Common myeloid progenitor, CD34-positive (primary cell): ENCODE data around the gene EXOC3L1.

ENCODE experiments used
- CTCF ChIA-PET: fragments of 350-600 bp; sonication (Branson Sonifier 250); formaldehyde crosslinking; loops from one replicate; lab custom pipeline; 2021; ENCODE audit warnings: antibody characterized with exemption; lab: Charles Lee
- POLR2A ChIA-PET: fragments of 350-600 bp; sonication (Branson Sonifier 250); formaldehyde crosslinking; loops from one replicate; lab custom pipeline; 2021; ENCODE audit warnings: antibody characterized with exemption; lab: Charles Lee
- DNase-seq, 3 donors: peaks; one replicate each; pipeline versions ENCODE4 v3.0.0 to v3.0.0-alpha.2; 2013
- H3K27ac ChIP-seq, 2 experiments: 1 replicate in 1 of 2; 2 replicates in 1 of 2; pipeline ENCODE4 v1.7.0; 2013; ENCODE audit warnings: inconsistent platforms in 2 of 2, low read length in 2 of 2, mild to moderate bottlenecking in 2 of 2, low read depth in 1 of 2, moderate library complexity in 1 of 2; ENCODE audit not compliant: severe bottlenecking in 2 of 2, insufficient read depth in 1 of 2, poor library complexity in 1 of 2
- H3K27me3 ChIP-seq, 5 experiments: replicated peaks in 2 of 5; 1 replicate in 3 of 5; 2 replicates in 2 of 5; pipeline versions ENCODE4 v1.6.1 to v1.7.0; 2013; ENCODE audit warnings: low read length in 4 of 5, mild to moderate bottlenecking in 2 of 5, moderate library complexity in 2 of 5, inconsistent platforms in 1 of 5; ENCODE audit not compliant: insufficient read depth in 5 of 5, control insufficient read depth in 4 of 5
- H3K36me3 ChIP-seq, 4 experiments: 1 replicate in 2 of 4; 2 replicates in 2 of 4; pipeline versions ENCODE4 v1.6.1 to v1.7.0; 2013; ENCODE audit warnings: low read length in 3 of 4, control low read depth in 1 of 4, mild to moderate bottlenecking in 1 of 4; ENCODE audit not compliant: control insufficient read depth in 4 of 4, insufficient read depth in 4 of 4
- H3K4me1 ChIP-seq, 4 experiments: 1 replicate in 3 of 4; 2 replicates in 1 of 4; pipeline versions ENCODE4 v1.6.1 to v1.7.1; 2013; ENCODE audit warnings: low read length in 3 of 4, mild to moderate bottlenecking in 3 of 4, control low read depth in 1 of 4, inconsistent platforms in 1 of 4, moderate library complexity in 1 of 4; ENCODE audit not compliant: control insufficient read depth in 4 of 4, insufficient read depth in 4 of 4; ENCODE audit errors: control extremely low read depth in 1 of 4
- H3K4me3 ChIP-seq, 7 experiments: 1 replicate in 4 of 7; 2 replicates in 3 of 7; pipeline versions ENCODE4 v1.5.1 to v1.7.0; 2013; ENCODE audit warnings: mild to moderate bottlenecking in 7 of 7, low read length in 6 of 7, moderate library complexity in 6 of 7, inconsistent platforms in 2 of 7, low read depth in 2 of 7, control low read depth in 1 of 7; ENCODE audit not compliant: insufficient read depth in 4 of 7, control insufficient read depth in 1 of 7; ENCODE audit errors: extremely low read depth in 1 of 7
- H3K9me3 ChIP-seq, 5 experiments: 1 replicate in 4 of 5; 2 replicates in 1 of 5; pipeline versions ENCODE4 v1.6.1 to v1.7.1; 2013; ENCODE audit warnings: low read length in 4 of 5, mild to moderate bottlenecking in 2 of 5, inconsistent platforms in 1 of 5, low read depth in 1 of 5, moderate library complexity in 1 of 5; ENCODE audit not compliant: control insufficient read depth in 4 of 5, insufficient read depth in 2 of 5; ENCODE audit errors: control extremely low read depth in 1 of 5
- WGBS: methylation state at CpG from one replicate; pipeline ENCODE4 v1.1.5; 2013; ENCODE audit not compliant: insufficient coverage; 5-methylcytosine and 5-hydroxymethylcytosine counted together

Gene EXOC3L1

GRCh38 chr16:67176662-67177061, 13.3 kb downstream of the EXOC3L1 start:
- peaks cover 0 to 66% (median 38%) of the 10 kb centered on the region in 5 experiments for H3K27me3 ChIP-seq
- no peaks in the 10 kb centered on the region for H3K9me3 ChIP-seq
- DNase-seq = no peak
- no peak overlapping the region for H3K27ac ChIP-seq
- WGBS = 97% methylated on average over 12 of the region's 12 CpGs
- H3K36me3 ChIP-seq = peaks cover 0 to 2% (median 0%) of the 10 kb centered on the region in 4 experiments
- POLR2A ChIA-PET = no interaction called here
- H3K4me1 ChIP-seq = peaks cover 0 to 28% (median 22%) of the 10 kb centered on the region in 4 experiments
- no peak overlapping the region for H3K4me3 ChIP-seq
- CTCF ChIA-PET = interaction anchor here (0.8 to 4.6 kb wide), 12 partner anchors 8 to 220 kb away, joined by 3 to 34 read pairs (median 4); partner anchors contain the start of genes B3GNT9, E2F4, FBXL8 and TRADD

- ChIA-PET CTCF (interaction anchor here (0.7 to 4.6 kb wide), 10 partner anchors 8 to 231 kb away, joined by 3 to 34 read pairs (median 4); partner anchors contain the start of genes B3GNT9, E2F4 and EXOC3L1), POLR2A (no interaction called here)
- H3K27me3 ChIP-seq = peaks cover 4 to 82% (median 47%) of the 10 kb centered on the region in 5 experiments
- no peak overlapping the region for H3K27ac ChIP-seq
- WGBS = 31% methylated on average over 31 of the region's 31 CpGs
- peaks cover 0 to 2% (median 0%) of the 10 kb centered on the region in 4 experiments for H3K36me3 ChIP-seq
- peaks cover 0 to 42% (median 35%) of the 10 kb centered on the region in 4 experiments for H3K4me1 ChIP-seq
- DNase-seq = no peak
- H3K9me3 ChIP-seq = no peaks in the 10 kb centered on the region
- H3K4me3 ChIP-seq = peak overlapping the region in 4 of 7 experiments; percentile 2 to 70 (median 60)
These were observed 15.2 kb downstream of the EXOC3L1 start for GRCh38 chr16:67174706-67175231.

GRCh38 chr16:67173808-67174705, 15.9 kb downstream of the EXOC3L1 start:
- ChIA-PET POLR2A (no interaction called here), CTCF (interaction anchor here (0.7 to 4.6 kb wide), 15 partner anchors 9 to 231 kb away, joined by 3 to 34 read pairs (median 5); partner anchors contain the start of genes B3GNT9, EXOC3L1, FBXL8 and TRADD)
- WGBS = under 1% methylated on average over 53 of the region's 71 CpGs
- peak; percentile 80 to 91 (median 88) for DNase-seq
- Histone ChIP-seq H3K4me3 (peak overlapping the region; percentile 2 to 70 (median 37)), H3K9me3 (no peaks in the 10 kb centered on the region), H3K27ac (no peak overlapping the region), H3K27me3 (peaks cover 4 to 86% (median 52%) of the 10 kb centered on the region in 5 experiments), H3K4me1 (peaks cover 0 to 49% (median 41%) of the 10 kb centered on the region in 4 experiments), H3K36me3 (peaks cover 0 to 2% (median 0%) of the 10 kb centered on the region in 4 experiments)

- Histone ChIP-seq H3K27me3 (peaks cover 4 to 93% (median 53%) of the 10 kb centered on the region in 5 experiments), H3K9me3 (no peaks in the 10 kb centered on the region), H3K36me3 (peaks cover 0 to 2% (median 0%) of the 10 kb centered on the region in 4 experiments), H3K4me3 (peak overlapping the region in 2 of 7 experiments; percentile 54 to 70), H3K27ac (no peak overlapping the region), H3K4me1 (peaks cover 0 to 47% (median 40%) of the 10 kb centered on the region in 4 experiments)
- WGBS = 100% methylated on average over 1 of the region's 1 CpG
- no peak for DNase-seq
- ChIA-PET POLR2A (no interaction called here), CTCF (interaction anchor here (0.7 to 3.7 kb wide), 11 partner anchors 10 to 230 kb away, joined by 3 to 21 read pairs (median 5); partner anchors contain the start of genes EXOC3L1, FBXL8 and TRADD)
These were observed 16.6 kb downstream of the EXOC3L1 start for GRCh38 chr16:67173323-67173722.

GRCh38 chr16:67170949-67171649, 18.8 kb downstream of the EXOC3L1 start:
- Histone ChIP-seq H3K27ac (peak overlapping the region in 1 of 2 experiments; percentile 9), H3K27me3 (peaks cover 4 to 93% (median 48%) of the 10 kb centered on the region in 5 experiments), H3K4me3 (peak overlapping the region in 4 of 7 experiments; percentile 8 to 66 (median 48)), H3K36me3 (no peaks in the 10 kb centered on the region), H3K9me3 (no peaks in the 10 kb centered on the region), H3K4me1 (peaks cover 0 to 44% (median 35%) of the 10 kb centered on the region in 4 experiments)
- CTCF ChIA-PET = interaction anchor here (1.0 to 2.9 kb wide), 5 partner anchors 10 to 143 kb away, joined by 3 to 15 read pairs (median 3); partner anchors contain the start of gene FBXL8
- POLR2A ChIA-PET = no interaction called here
- WGBS = 64% methylated on average over 9 of the region's 14 CpGs
- DNase-seq = no peak

GRCh38 chr16:67170168-67170948, 19.6 kb downstream of the EXOC3L1 start, which contains the start of gene NOL3:
Gene NOL3, plus strand, starts transcription at chr16:67170538.
- WGBS = 0% methylated on average over 26 of the region's 50 CpGs
- Histone ChIP-seq H3K9me3 (no peaks in the 10 kb centered on the region), H3K27me3 (peaks cover 4 to 93% (median 46%) of the 10 kb centered on the region in 5 experiments), H3K4me3 (peak within 1 kb of the TSS in 6 of 7 experiments; percentile 16 to 70 (median 44)), H3K27ac (peak within 1 kb of the TSS in 1 of 2 experiments; percentile 65), H3K4me1 (peaks cover 0 to 51% (median 38%) of the 10 kb centered on the region in 4 experiments), H3K36me3 (no peaks in the 10 kb centered on the region)
- POLR2A ChIA-PET = no interaction called here
- CTCF ChIA-PET = interaction anchor here (1.0 to 2.9 kb wide), 7 partner anchors 9 to 223 kb away, joined by 3 to 15 read pairs (median 4); partner anchors contain the start of gene FBXL8
- peak in 1 of 3 donors; percentile 54 for DNase-seq
